Neural cell (in vitro differentiated cells): ENCODE measurements around the gene TMEM107. TPM values are rescaled to one million over a fixed set of nuclear protein-coding genes. Genes with fewer than 3 reads are reported as not detected.

Source experiments
- H2AFZ ChIP-seq: fragments of 200-600, 300-800 bp; sonication (generic), shearing (Covaris generic); 2 replicates; pipeline ENCODE4 v1.6.0; 2014; ENCODE audit warnings: low read depth, mild to moderate bottlenecking, antibody characterized with exemption, low read length, moderate library complexity
- H3F3A ChIP-seq: fragments of 200-600 bp; shearing (Covaris generic); 2 replicates; pipeline ENCODE4 v1.6.1; 2016; ENCODE audit warnings: mild to moderate bottlenecking, moderate library complexity, mixed read lengths, antibody characterized with exemption, low read length; ENCODE audit not compliant: insufficient read depth, poor library complexity, severe bottlenecking
- H3K27ac ChIP-seq: fragments of 200-600, 300-800 bp; sonication (generic), shearing (Covaris generic); 2 replicates; pipeline ENCODE4 v1.5.1; 2014; ENCODE audit warnings: mild to moderate bottlenecking, low read length, moderate library complexity
- H3K27me3 ChIP-seq: fragments of 300-800, 200-600 bp; sonication (generic), shearing (Covaris generic); 2 replicates; pipeline ENCODE4 v1.6.0; 2014; ENCODE audit warnings: mild to moderate bottlenecking, low read depth, low read length, moderate library complexity; ENCODE audit not compliant: insufficient read depth
- H3K36me3 ChIP-seq: fragments of 300-800, 200-600 bp; sonication (generic), shearing (Covaris generic); 2 replicates; pipeline ENCODE4 v1.5.1; 2014; ENCODE audit warnings: mild to moderate bottlenecking, antibody characterized with exemption, low read length, moderate library complexity; ENCODE audit not compliant: insufficient read depth
- H3K4me2 ChIP-seq: fragments of 300-800, 200-600 bp; sonication (generic), shearing (Covaris generic); 2 replicates; pipeline ENCODE4 v1.6.0; 2014; ENCODE audit warnings: mild to moderate bottlenecking, low read length
- H3K4me3 ChIP-seq: fragments of 300-800, 200-600 bp; sonication (generic), shearing (Covaris generic); 2 replicates; pipeline ENCODE4 v1.5.1; 2014; ENCODE audit warnings: mild to moderate bottlenecking, low read length, moderate library complexity
- H3K79me2 ChIP-seq: fragments of 200-600 bp; shearing (Covaris generic); replicated peaks from 2 replicates; pipeline ENCODE4 v1.6.0; 2014; ENCODE audit warnings: mild to moderate bottlenecking, low read length, moderate library complexity; ENCODE audit not compliant: insufficient read depth
- H3K9ac ChIP-seq: fragments of 300-800, 200-600 bp; sonication (generic), shearing (Covaris generic); 2 replicates; pipeline ENCODE4 v1.6.1; 2016; ENCODE audit warnings: mild to moderate bottlenecking, low read length, mixed read lengths
- H3K9me2 ChIP-seq: fragments of 200-600 bp; shearing (Covaris generic); 2 replicates; pipeline ENCODE4 v1.6.1; 2016; ENCODE audit warnings: mild to moderate bottlenecking, low read length, mixed read lengths; ENCODE audit not compliant: insufficient read depth
- H3K9me3 ChIP-seq: fragments of 200-600, 300-800 bp; sonication (generic), shearing (Covaris generic); 2 replicates; pipeline ENCODE4 v1.6.1; 2016; ENCODE audit warnings: mild to moderate bottlenecking, mixed run types, low read length, moderate library complexity, mixed read lengths
- H4K20me1 ChIP-seq: fragments of 200-600 bp; shearing (Covaris generic); 2 replicates; pipeline ENCODE4 v1.6.1; 2016; ENCODE audit warnings: mild to moderate bottlenecking, mixed run types; ENCODE audit not compliant: insufficient read depth
- EP300 ChIP-seq: fragments of 450-650 bp; conservative IDR thresholded peaks from 2 replicates; pipeline ENCODE4 v1.6.1; 2014; ENCODE audit warnings: antibody characterized with exemption, mild to moderate bottlenecking, moderate library complexity; ENCODE audit not compliant: poor library complexity, severe bottlenecking
- EZH2 ChIP-seq: fragments of 200-600, 300-800 bp; shearing (Covaris generic), sonication (generic); IDR thresholded peaks from 2 replicates; pipeline ENCODE4 v1.6.1; 2014; ENCODE audit warnings: antibody characterized with exemption, low read length, borderline replicate concordance, mild to moderate bottlenecking; ENCODE audit not compliant: insufficient read depth, poor library complexity, severe bottlenecking
- MXI1 ChIP-seq: fragments of 450-650 bp; conservative IDR thresholded peaks from 2 replicates; pipeline ENCODE4 v1.6.1; 2014; ENCODE audit warnings: antibody characterized with exemption, mild to moderate bottlenecking; ENCODE audit not compliant: poor library complexity, severe bottlenecking
- POLR2AphosphoS5 ChIP-seq: IDR thresholded peaks from 2 replicates; pipeline ENCODE4 v1.6.1; 2012
- RAD21 ChIP-seq: fragments of 450-650 bp; conservative IDR thresholded peaks from 2 replicates; pipeline ENCODE4 v1.6.1; 2014; ENCODE audit warnings: antibody characterized with exemption, mild to moderate bottlenecking, moderate library complexity
- SMC3 ChIP-seq: fragments of 450-650 bp; conservative IDR thresholded peaks from 2 replicates; pipeline ENCODE4 v1.6.1; 2014; ENCODE audit warnings: antibody characterized with exemption, mild to moderate bottlenecking, moderate library complexity; ENCODE audit not compliant: poor library complexity
- TAF1 ChIP-seq: IDR thresholded peaks from 2 replicates; pipeline ENCODE4 v1.6.1; 2012; ENCODE audit warnings: low read depth
- polyA plus RNA-seq: library from polyadenylated mRNA; depleted of rRNA; stranded (reverse); fragments of >200 nt; gene quantifications from 2 replicates; pipeline ENCODE4 v1.2.3, GENCODE V29; 2014
- TF ChIP-seq, protein P1 (sequence below): IDR thresholded peaks from 2 replicates; pipeline ENCODE4 v1.6.1; 2012; ENCODE audit warnings: borderline replicate concordance
- TF ChIP-seq, protein P2 (sequence below): fragments of 450-650 bp; IDR thresholded peaks from 2 replicates; pipeline ENCODE4 v1.5.1; 2014; ENCODE audit warnings: antibody characterized with exemption, mild to moderate bottlenecking, moderate library complexity; ENCODE audit not compliant: poor library complexity, severe bottlenecking

Gene TMEM107
- polyA plus RNA-seq, 1 donor from 2014 or later, result 31.7 TPM

GRCh38 chr17:8123695-8124349 lies 52.4 kb downstream of the TMEM107 start, which contains the start of gene HES7:
Gene HES7 (minus strand): TSS chr17:8124106. CDS start chr17:8124084, 22 bp downstream.
- Histone ChIP-seq H2AFZ (no peak within 1 kb of the TSS), H3K4me3 (peak within 1 kb of the TSS; percentile 88), H3K4me2 (peak within 1 kb of the TSS; percentile 87), H3K9me2 (no peaks in the 10 kb centered on the region), H3K27ac (no peak within 1 kb of the TSS), H3F3A (peaks cover 12% of the 10 kb centered on the region), H3K36me3 (no peaks in the 10 kb centered on the region), H3K27me3 (peaks cover 46% of the 10 kb centered on the region), H3K9me3 (no peaks in the 10 kb centered on the region), H3K79me2 (no peaks in the 10 kb centered on the region), H3K9ac (peak within 1 kb of the TSS; percentile 80), H4K20me1 (peaks cover 6% of the 10 kb centered on the region)
- TF ChIP-seq, protein P1, sequence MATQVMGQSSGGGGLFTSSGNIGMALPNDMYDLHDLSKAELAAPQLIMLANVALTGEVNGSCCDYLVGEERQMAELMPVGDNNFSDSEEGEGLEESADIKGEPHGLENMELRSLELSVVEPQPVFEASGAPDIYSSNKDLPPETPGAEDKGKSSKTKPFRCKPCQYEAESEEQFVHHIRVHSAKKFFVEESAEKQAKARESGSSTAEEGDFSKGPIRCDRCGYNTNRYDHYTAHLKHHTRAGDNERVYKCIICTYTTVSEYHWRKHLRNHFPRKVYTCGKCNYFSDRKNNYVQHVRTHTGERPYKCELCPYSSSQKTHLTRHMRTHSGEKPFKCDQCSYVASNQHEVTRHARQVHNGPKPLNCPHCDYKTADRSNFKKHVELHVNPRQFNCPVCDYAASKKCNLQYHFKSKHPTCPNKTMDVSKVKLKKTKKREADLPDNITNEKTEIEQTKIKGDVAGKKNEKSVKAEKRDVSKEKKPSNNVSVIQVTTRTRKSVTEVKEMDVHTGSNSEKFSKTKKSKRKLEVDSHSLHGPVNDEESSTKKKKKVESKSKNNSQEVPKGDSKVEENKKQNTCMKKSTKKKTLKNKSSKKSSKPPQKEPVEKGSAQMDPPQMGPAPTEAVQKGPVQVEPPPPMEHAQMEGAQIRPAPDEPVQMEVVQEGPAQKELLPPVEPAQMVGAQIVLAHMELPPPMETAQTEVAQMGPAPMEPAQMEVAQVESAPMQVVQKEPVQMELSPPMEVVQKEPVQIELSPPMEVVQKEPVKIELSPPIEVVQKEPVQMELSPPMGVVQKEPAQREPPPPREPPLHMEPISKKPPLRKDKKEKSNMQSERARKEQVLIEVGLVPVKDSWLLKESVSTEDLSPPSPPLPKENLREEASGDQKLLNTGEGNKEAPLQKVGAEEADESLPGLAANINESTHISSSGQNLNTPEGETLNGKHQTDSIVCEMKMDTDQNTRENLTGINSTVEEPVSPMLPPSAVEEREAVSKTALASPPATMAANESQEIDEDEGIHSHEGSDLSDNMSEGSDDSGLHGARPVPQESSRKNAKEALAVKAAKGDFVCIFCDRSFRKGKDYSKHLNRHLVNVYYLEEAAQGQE, result no peak
- no peak for TF ChIP-seq MXI1
- no peak for TF ChIP-seq EZH2
- TF ChIP-seq SMC3, result no peak
- no peak for TF ChIP-seq TAF1
- TF ChIP-seq, protein P2, sequence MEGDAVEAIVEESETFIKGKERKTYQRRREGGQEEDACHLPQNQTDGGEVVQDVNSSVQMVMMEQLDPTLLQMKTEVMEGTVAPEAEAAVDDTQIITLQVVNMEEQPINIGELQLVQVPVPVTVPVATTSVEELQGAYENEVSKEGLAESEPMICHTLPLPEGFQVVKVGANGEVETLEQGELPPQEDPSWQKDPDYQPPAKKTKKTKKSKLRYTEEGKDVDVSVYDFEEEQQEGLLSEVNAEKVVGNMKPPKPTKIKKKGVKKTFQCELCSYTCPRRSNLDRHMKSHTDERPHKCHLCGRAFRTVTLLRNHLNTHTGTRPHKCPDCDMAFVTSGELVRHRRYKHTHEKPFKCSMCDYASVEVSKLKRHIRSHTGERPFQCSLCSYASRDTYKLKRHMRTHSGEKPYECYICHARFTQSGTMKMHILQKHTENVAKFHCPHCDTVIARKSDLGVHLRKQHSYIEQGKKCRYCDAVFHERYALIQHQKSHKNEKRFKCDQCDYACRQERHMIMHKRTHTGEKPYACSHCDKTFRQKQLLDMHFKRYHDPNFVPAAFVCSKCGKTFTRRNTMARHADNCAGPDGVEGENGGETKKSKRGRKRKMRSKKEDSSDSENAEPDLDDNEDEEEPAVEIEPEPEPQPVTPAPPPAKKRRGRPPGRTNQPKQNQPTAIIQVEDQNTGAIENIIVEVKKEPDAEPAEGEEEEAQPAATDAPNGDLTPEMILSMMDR, result no peak

DNA sequence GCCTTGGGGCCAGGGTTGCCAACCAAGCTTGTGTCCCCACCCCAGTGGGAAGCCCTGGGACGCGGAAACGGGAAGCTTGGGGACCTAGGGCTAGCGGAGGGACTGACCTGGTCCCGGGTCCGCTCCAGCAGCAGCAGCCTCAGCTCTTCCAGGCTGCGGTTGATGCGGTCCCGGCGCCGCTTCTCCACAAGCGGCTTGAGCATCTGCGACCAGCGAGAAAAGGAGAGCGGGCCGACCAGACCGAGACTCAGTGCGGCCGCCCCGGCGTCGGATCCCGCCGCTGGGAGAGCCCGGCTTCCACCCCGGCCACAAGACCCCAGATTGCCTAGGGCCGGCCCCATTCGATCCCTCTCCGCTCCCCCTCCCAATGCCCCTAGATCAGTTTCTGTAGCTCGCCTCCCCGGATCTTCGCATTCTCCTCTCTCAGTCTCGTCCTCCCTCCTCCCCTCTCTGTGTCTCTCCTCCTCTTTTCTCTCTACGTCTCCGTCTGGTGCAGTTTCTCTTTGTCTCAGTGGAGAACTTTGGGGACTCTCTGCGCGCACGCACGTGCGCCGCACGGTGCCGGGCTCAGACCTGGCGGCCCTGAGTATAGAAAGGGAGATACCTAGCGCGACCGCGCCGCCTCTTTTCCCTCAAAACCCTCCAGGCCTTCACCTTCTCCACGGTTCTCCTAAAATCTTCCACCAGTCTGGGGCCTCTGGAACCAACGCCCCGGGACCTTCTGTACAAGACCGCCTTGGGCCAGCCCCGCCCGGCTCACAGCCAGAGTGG lies 53.1 kb downstream of the TMEM107 start:
- Histone ChIP-seq H3K4me3 (peak overlapping the region; percentile 88), H3K36me3 (no peaks in the 10 kb centered on the region), H3K79me2 (no peaks in the 10 kb centered on the region), H3F3A (peaks cover 12% of the 10 kb centered on the region), H4K20me1 (peaks cover 6% of the 10 kb centered on the region), H3K27me3 (peaks cover 46% of the 10 kb centered on the region), H3K27ac (no peak overlapping the region), H3K4me2 (peak overlapping the region; percentile 87), H3K9ac (peak overlapping the region; percentile 61), H3K9me2 (no peaks in the 10 kb centered on the region), H3K9me3 (no peaks in the 10 kb centered on the region), H2AFZ (no peak overlapping the region)
- TF ChIP-seq TAF1 (no peak), RAD21 (no peak), SMC3 (no peak), EP300 (no peak), POLR2AphosphoS5 (no peak), EZH2 (peak; percentile 87), MXI1 (peak; percentile 66)
- TF ChIP-seq, protein P2, result no peak
- TF ChIP-seq, protein P1, result no peak
